Stimulated activated CD8-positive, alpha-beta memory T cell treated with anti-CD3 and anti-CD28 coated beads, Interleukin-4, amount 100 ng/mL, for 24 hours (primary cell): Measurements from ENCODE around the gene CA5A.
"Not testable (repeated sequence)": the region's sequence is repeated elsewhere in the genome, so short reads cannot be mapped to it uniquely, and the experiment has no call there.

ENCODE experiments used
- DNase-seq: peaks from one replicate; pipeline ENCODE4 v3.0.0-alpha.2; 2020; ENCODE audit warnings: low read depth

The CA5A gene

GRCh38 chr16:87924041-87924810 lies 12.1 kb downstream of the CA5A start:
- DNase-seq: no peak

DNA sequence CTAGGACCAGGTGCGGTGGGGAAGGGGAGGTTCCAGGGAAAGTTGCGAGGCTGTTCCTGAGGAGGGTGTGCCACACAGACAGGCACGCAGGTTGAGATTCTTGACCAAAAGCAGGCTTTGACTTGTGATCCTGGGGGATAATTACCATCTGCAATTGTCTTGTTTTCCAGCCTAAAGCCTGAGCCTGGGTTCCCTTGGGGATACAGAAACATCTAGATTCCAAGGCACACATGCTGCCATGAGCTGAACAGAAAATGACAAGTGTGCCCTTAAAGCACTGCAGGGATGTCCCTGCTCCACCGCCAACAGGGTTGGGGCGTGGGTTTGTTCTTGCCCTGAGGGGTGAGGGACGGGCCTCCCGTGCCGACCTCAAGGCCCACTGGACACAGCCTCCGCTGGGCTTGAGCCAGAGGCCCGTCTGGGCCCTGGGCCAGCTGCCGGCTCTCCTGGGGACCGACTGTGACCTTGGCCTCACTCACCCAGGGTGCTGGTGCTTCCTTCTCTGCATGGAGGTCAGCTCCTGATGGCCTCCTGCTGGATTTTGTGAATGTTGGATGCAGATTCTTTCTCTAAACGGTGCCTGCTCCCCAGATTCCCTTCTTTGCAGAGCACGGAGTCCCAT lies 14.0 kb downstream of the CA5A start:
- DNase-seq: no peak

DNA sequence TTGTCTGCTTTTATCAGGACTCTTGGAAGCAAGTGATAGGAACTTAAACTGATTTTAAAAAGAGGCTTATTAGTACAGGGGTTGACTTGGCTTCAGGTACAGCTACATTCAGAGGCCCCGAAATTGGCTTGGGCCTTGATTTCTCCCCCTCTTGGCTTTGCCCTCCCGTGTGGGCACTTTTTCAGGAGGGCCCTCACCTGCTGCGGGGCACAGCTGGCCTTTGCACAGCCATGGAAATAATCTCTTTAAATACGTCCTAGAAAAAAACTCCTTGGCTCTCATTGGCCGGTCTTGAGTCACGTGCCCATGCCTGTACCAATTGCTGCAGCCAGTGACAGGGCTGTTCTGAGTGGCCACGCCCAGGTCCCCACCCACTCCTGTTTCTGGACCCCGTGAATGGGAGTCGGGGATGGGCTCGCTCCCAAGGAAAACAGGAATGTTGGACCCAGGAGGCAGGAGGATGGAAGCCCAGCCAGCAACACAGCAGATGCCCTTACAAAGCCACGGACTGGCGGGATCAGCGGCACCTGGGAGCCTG lies 15.0 kb downstream of the CA5A start:
- no peak for DNase-seq

- no peak for DNase-seq
Measured at GRCh38 chr16:87919681-87919994, 16.7 kb downstream of the CA5A start.

DNA sequence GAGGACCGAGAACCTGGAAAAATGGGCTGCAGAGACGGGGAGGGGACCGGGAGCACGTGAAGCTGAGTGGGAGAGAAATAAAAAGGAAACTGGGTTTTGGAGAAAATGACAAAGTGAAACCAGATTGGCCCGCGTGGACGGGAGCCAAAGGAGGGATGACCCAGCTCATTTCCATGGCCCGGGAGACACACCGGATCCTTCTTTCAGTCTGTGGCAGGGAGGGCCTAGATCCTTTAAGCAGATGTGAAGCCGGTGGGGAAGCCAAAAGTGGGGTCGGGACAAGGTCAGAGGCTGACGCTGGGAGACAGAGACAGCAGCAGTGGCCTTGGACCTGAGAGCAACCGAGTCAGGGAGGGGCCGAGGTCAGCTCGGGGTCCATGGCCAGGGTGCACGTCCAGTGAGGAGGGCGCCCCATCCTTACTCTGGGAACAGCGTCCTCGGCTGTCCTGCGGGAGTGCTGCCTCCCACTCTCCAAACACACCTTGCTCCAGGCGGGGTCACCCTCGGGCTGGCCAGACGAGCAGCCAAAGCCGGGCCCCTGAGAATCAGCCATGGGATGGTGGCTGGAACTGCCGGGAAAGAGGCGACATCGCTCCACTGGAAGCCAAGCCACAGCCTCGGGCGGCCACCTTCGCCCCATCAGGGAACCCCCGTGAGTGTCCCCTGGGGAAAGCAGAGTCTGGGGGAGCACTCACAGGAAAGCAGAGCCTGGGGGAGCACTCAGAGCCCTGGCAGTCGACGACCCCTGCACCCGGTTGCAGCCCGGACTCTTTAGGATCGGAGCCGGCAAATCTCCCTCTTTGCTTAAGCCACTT lies 17.3 kb downstream of the CA5A start:
- no peak for DNase-seq

GRCh38 chr16:87918338-87918737 lies 18.0 kb downstream of the CA5A start:
- no peak for DNase-seq

GRCh38 chr16:87917503-87917902 lies 18.8 kb downstream of the CA5A start:
- DNase-seq: no peak

DNA sequence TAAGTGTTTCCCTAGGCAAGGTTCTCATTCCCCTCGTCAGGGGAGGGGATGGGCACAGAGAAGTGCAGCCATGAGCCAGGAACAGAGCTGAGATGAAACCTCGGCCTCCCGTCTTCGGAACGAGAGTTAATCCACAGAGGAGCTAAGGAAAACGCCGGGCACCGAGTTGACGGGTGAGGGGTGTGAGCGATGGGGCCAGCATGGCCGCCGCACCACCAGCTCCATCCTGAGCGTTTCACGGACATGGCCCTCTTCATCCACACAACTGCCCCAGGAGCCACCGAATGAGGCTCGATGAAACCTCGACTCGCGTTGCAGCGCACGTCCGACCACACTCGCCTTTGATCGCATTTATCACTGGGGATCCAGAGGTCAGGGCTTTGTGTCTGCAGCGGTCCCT lies 21.5 kb downstream of the CA5A start:
- DNase-seq: no peak

- DNase-seq: not testable (repeated sequence)
Measured at GRCh38 chr16:87914021-87914725, 22.2 kb downstream of the CA5A start.

GRCh38 chr16:87912691-87913090 lies 23.6 kb downstream of the CA5A start:
- not testable (repeated sequence) for DNase-seq

- not testable (repeated sequence) for DNase-seq
Measured at GRCh38 chr16:87911106-87911763, 25.1 kb downstream of the CA5A start.

DNA sequence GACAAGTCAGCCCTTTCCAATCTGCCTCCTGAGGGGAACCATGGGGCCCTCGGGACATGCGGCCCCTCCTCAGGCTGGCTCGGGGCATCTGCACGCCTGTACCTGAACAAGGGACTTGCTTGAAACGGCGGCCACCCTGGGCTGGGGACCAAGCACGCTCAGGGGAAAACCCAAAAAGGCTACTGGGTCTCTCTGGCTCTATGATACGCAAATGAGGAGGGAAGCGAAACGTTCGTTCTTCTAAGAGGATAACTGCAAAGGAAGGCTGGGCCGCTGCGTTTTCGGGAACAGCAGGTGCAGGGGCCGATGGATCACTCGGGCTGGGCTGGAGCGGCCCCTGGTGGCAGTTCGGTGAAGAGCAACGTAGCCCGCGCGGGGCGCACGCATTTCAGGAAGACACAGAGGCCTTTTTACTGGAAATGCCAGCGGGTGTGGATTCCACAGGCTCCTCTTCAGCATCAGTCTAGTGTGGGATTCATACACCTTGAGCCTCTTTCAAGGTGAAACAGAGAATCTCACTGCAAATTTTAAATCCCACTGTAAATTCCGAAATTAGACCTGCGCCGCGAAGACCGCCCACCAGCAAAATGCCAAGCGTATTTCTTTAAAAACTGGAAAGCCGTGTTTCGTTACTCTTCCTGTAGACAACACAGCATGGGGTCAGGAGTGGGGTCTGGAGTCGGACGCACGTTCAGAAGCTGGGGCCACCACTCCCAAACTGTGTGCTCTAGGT lies 27.0 kb downstream of the CA5A start:
- peak; percentile 79 for DNase-seq

DNA sequence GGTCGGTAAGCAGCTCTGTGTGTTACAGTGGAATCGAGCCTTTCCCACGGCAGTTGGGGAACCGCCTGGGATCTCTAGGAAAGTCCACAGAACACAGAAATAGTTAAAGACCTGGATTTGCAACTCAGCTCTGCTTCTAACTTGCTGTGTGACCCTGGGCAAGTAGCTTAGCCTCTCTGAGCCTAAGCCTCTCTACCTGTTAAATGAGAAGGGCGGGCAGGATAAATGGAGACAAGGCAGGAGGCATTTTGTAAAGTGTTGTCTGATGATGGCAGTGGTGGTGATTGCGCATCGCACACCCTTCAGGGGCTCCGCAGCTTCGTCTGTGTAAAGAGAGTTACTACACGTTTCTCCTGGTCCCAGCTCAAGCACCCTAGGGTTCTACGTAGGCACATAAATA lies 28.2 kb downstream of the CA5A start:
- not testable (repeated sequence) for DNase-seq

GRCh38 chr16:87905521-87905920 lies 30.8 kb downstream of the CA5A start:
- not testable (repeated sequence) for DNase-seq

DNA sequence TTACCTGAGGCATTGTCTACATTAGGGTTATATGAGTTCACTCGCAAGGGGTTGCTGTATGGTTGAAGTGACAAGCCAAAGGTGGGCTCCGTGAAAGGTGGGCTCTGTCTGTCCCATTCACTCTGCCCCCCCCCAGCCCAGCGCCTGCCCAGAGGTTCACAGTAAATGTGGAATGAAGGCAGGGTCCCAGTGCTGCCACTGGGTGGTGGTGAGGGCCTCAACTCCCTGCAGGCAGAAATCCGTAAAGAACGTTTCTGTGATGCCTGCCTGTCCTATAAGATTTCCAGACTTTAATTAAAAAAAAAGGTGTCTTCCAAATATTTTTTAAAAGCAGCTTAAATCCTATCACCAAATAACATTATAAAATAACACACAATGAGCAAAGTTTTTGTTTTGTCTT lies 31.4 kb downstream of the CA5A start:
- DNase-seq: not testable (repeated sequence)

DNA sequence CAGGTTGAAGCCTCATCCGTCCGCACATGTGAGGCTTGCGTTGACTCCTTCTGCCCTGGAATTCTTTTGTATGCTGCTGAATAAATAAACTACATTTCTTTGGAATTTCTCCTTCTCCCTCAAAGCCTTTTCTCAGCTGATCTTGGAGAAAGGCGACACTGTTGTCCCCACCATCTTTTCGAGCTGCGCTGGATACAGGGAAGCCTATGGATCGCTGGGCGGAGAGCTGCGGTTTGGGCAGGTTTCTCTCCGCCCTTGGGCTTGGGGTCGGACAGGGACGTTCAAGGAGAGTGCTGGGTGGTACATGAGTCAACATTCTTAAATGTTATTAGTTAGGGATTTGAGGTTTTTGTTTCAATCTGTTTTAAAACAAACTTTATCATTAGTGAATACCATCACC lies 35.8 kb downstream of the CA5A start:
- DNase-seq: not testable (repeated sequence)

GRCh38 chr16:87897521-87898505 lies 38.5 kb downstream of the CA5A start:
- peak; percentile 45 for DNase-seq

DNA sequence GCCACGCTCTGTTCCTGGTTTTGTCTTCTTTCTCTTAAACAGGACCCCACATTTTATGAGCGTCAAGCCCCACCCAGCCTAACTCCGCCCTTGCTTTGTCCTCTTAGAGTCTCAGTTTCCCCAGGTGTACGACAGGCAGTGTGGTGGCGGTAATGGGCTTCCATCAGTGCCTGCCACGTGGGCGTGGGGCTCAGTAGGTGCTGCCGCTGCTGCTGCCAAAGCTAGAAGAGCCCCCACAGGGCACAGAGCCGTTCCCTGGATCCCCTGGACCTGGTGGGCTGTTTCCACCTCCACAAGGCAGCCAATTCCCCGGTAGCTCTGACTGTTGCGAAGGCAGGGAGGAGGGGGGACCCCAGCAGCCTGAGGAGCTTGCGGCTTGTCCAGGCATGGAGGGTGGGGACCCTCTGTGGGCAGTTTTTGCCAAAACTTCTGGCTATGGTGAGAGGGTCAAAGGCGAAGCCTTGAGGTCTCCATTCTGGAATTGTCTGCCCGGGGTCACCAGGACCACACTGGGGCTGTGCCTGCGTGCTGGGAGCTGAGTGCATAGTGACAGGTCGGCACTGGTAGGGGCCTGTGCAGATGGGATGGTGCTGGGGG lies 39.3 kb downstream of the CA5A start:
- DNase-seq: not testable (repeated sequence)
